GM21619 (cell line): ENCODE data around the gene NOD1.

Experiments
- ATAC-seq: cut with Tn5 transposase; IDR thresholded peaks from one replicate; pipeline ENCODE4 v1.9.1; 2021; ENCODE audit not compliant: unreplicated experiment

NOD1 gene

DNA sequence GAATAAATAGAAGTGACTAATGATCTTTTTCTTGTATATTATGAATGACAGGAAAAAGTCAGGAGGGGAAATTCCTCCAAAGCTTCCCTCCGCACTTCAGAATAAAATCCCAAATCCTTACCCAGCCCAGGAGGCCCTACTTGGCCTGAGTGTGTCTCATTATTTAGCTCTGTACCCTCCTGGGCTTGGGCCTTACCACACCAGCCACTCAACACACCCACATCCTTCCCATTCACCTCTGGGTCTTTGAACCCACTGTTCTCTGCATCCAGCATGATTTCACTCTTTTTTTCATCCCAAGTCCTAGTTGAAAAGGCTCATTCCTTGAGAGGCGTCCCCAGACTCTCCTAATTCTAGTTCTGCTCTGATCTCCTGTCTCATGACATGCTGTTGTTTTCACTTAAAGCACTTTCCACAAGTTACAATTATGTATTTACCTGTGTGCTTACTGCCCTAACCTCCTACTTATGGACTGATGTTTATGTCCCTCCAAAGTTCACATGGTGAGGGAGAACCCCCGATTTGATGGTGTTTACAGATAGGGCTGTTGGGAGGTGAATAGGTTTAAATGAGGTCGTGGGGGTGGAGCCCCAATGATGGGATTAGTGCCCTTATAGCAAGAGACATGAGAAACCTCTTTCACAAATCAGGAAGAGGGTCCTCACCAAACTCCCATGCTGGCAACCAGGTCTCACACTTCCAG, 6.4 kb downstream of the NOD1 start:
- no peak for ATAC-seq

DNA sequence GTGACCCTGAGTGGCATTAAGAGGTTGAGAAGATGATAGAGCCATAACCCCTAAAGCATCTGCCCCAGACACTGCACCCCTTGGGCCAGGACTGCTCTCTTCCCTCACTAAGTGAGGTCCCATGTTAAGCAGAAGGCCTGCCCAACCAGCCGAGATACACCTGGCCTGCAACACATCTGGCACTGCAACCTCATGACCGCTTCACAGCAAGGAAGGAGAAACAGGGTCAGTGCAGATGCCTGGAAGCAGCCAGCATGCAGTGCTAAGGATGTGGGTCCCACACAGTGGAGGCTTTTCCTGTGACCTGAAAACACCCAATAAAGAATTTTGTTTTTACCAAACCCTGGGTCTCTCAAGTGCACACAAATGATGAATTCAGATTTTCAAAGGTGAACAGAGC, 7.4 kb downstream of the NOD1 start:
- ATAC-seq, result no peak

DNA sequence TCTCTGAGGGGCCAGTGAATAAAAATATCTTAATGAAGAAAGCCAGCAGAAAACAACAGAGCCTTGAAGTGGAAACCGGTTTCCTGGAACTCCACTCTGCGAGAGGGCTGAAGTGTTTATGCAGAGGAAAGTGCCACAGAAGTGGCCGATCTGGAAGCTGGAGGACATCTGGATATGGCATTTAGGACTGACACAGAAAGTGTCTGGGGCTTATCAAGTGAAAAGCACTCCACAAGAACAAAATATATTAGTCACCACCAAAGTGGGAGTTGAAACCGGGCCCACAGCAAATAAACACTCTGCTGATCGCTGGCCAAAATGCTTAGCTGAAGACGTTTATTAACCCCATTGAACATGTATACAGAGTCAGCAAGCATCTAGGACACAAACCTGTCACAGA, 7.8 kb downstream of the NOD1 start:
- ATAC-seq, result no peak

DNA sequence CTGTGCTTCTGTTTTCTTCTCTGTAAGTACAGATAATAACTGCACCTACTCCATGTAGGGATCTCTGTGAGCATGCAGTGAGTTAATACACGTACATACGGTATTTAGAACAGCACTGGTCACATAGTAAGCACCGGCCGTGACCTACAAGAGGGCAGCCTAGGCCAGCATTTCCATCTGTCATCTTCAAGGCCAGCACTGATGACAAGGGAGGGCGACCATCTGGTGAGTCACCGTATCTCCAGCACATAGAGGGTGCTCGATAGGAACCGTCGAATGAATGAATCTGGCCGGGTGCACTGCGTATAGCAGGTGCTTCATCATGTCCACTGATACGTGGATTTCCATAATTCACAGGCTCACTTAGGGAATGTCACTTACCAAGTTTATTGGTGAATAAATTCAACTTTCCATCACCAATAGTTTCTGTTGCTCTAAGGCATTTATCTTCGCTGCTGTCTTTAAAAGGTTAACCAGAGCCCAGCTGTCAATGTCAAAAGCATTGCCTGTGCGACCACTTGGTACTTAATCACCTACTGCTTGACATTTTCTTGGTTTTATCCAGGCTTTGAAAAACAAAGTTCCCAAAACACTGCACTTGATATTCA, 8.3 kb downstream of the NOD1 start:
- no peak for ATAC-seq

DNA sequence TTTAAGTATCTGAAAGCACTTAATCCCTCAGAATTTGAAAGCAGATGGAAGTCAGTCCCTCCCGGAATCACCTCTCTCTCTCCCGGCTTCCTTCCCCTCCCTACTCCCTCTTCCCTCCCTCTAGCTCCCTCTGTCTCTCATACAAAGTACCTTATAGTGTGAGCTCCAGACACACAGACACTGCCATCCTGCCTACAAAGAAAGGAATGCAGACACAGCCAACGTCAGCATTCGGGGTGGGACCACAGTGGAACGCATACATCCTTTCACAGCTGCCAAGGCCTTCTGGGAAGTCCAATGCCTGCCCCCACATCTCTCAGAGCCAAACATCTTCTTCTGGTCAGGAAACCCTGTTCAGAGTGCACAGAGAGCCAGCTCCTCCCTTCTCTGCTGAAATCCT, 9.3 kb downstream of the NOD1 start:
- no peak for ATAC-seq

DNA sequence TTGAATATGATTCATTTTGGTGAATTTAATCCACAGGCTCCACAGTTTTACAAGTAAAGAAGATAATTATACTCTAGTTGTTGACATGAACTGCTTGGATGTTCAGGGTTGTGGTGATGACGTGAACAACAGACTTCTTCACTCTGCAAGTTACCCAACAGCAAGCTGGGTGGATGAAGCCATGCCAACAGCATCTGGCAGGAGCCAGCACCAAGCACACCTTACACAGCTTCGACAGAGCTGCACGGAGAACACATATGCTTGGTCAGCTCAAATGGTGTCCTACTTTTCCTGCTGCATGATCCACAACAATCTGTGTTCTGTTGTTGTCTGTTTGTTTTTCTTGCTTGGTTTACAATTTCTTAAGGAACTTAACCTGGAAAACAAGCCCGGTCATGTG, 9.8 kb downstream of the NOD1 start:
- ATAC-seq, result no peak

DNA sequence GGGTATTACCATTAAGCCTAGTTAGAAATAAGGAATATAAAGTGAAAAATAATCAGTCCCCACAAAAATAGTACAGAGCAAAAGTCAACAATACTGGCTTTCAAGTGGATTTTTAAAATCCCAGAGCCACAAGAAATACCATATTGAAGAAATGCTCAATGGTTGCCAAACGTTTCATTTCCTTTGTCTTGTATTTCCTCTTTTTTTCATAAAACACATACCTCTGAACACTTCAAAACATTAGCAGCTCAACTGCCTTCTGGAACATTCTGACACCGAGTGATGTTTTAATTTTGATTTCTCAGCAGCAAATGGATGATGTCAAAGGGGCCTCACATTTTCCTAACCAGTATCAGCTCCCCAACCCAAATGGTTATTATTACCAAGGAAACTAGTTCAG, 10.5 kb downstream of the NOD1 start:
- no peak for ATAC-seq

DNA sequence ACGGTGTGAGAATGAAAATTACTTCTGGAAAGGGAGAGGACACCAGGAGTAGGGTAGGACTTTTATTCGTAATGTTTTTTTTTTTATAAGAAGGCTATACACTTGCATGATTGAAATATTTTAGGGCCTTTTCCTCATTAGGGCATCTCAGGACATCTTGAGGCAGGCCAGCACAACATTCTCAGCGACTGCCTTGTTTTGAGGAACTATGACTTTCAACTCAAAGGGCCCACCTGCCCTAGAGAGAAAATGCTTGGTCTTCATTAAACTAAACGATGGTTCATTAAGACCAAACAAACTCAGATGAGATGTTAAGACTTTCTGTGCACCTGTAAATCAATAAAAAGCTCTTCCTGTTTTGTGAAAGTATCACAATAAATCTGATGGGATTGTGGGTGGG, 11.3 kb downstream of the NOD1 start:
- no peak for ATAC-seq

DNA sequence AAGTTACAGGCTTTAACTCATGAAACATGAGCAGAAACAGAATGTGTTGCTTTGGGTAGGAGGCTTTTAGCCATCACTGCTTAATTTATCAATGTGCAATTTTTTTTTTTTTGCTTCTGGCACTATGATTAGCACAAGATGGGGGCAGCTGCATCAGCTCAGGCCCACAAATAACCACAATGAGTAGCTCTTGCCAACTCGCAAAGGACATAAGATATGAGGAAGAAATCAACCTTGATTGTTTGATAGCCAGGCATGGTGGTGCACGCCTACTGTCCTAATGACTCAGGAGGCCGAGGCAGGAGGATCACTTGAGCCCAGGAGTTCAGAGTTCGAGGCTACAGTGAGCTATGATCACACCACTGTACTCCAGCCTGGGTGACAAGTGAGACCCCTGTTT, 12.3 kb downstream of the NOD1 start:
- ATAC-seq, result no peak

DNA sequence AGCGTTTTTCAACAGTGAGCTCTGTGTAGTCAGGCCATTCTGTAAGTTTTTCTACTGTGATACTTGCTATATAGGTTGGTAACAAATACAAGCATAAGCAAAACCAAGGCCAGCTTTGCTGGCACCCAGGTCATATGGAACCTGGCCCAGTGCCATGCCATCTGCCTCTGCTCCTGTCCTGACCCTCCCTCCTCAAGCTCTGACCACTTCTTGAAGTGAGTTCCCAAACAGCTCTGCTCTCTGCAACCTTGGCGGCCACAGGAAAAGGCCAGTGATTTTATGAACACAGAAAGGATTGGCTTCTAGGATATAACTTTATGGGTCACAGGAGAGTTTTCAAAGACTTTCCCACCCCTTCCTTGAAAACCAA, 12.8 kb downstream of the NOD1 start:
- ATAC-seq, result no peak

DNA sequence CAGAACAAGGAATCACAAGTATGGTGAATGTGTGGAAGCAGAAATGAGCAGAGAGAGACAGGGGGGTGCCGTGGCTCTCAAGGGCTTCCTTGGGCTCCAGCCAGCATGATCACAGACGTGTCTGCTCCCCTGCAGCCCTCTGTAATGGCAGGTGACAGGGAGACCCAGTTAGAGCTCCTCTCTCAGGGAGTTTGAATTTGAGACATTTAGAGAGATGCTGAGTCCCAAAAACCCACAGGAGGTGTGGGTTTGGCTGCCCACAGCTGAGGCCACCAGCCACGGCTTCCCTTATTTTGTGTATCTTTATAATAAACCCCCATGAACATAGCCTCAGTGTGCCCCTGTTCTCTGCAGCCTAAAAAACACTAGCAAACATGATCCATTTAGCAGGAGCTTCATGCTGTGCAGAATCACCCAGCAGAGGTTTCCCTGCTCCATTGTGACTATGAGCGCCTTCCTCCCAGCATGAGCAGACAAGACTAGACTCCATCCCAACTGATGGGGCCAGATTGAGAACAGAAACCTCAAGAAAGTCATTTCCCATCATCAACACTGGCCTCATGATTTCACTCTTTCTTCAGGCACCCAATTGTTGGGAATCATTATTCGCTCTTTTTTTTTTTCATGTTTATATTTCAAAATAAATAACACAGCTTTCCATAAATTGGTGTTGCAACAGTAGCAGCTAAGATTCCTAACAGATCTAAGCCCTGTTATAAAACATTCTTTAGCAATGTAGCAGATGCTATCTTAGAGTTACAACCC, 13.4 kb downstream of the NOD1 start:
- no peak for ATAC-seq

DNA sequence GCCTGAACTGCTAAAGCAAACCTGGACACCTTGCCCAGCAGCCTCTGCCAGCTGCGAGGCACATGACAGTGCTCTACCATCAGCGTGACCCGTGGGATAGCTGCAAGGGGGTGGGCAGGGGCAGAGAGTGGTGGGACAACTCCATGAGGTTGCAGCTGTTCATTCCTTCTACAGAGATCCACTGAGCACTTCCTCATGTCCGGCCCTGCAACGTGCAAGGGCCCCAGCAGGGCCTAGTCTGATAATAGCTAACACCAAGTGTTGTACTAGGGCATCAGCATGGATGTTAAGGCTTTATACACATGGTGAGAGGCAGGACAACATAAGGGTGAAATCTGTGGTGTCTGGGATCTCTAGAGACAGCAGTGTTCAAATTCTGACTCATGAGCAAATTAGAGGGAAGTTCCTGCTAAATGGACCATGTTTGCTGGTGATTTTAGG, 14.3 kb downstream of the NOD1 start:
- peak; percentile 36 for ATAC-seq

DNA sequence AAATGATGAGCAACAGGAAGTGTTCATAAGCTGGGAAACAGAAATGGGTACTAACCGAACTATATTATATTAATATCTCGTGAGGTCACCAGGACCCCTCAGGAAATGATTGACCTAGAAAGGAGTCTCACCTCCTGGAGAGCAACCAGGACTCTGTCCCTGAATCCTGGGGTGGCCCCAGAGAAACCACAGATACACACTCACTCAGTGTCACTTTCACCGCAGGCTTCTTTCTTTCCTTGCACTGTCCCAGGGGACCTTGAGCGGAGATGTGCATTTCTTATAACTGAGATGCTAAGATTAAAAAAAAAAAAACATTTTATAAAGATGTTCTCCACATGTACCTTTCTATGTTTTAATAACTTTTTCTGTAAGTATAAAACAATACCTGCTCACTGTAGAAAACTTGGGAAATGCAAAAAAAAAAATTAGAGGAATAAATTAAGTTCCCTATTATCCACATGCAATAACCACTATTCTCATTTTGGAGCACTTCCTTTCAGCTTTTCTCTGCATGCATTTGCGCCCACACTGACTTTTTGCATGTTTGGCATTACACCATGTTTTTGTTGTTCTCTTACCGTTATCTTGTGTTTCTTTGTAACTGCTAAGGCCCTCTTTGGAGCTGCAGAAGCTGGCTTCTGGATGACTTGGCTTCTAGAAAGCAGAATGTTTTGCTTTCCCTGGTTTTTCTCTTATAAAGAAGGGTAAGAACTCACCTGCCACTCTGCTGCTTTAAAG, 15.0 kb downstream of the NOD1 start:
- ATAC-seq, result peak; percentile 91

DNA sequence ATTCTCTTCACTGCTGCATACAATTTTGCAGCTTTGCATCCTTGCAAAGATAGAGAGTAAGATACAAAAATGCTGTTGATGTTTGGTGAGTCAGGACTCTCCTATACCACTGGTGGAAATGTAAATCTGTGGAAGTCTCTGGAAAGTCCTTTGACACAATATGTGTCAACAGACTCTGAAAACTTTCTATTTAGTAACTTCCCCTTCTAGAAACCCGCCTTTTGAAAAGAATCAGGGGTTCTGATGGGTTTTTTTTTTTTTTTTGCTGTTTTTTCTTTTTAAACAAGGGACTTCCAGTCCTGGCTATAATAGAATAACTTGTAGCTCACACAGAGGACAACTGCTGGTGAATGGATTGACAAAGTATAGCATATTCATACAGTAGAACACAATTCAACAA, 16.4 kb downstream of the NOD1 start:
- ATAC-seq, result no peak

DNA sequence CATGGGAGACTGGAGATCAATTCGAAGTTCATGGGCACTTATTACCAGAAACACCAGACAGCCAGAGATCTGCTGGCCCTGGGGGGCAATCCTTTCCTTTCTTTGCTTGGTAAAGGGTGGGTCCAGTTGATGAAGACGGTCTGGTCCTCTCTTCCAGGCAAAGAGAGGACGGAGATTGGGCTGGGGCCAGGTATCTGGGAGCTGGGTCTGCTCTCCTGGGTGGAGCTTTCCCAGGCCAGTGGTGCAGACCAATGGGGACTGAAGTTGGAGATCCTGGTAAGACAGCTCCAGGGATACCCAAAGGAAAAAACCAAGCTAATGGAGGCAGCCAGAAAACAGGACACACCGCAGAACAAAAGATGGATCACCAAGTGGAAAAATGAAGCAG, 18.3 kb downstream of the NOD1 start:
- ATAC-seq, result no peak

DNA sequence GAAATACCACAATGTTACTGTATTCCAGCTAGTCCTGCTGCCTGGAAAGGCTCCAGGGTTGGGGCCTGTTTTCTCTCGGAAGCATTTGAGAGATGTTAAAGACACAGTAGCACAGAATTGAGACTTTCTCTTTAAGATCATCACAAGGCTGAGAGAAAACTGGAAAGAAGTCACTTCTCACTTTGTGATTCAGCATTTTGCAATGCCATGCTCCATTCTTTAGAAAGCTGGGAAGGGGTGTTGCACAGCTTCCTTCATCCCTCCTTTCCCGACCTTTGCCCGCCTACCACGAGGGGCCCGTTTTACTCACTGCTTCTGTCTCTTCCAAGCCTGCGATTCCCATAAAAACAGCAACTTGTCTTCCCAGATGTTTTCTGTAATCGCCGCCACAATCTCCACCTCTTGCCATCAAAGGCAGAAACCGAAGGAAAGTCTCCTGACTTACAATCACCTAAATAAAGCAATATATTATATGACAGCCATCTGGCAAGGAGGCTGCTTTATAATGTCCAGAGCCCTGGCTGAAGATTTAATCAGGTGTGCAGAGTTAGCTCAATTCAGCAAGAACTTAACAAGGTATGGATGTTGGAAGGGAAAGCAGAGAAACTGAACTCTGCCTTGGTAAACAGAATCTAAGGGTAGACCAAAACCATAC, 18.9 kb downstream of the NOD1 start:
- ATAC-seq, result no peak

DNA sequence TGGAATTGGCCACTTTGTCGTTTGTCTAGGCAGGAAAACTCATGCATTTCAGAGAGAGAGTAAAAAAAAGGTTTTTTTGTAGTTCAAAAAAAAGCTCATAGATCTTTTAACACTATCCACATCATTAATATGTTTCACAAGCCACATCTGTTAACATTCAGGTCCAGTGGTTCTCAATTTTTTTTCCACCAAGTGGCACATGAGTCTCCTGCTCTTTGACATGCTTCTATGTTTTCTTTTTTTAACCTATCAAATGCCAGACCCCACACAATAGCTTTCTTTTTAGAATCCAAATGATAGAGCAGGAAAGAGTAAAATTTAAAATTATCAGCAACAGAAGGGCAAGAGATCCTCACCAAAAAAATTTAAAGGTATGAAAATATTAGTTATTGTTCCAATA, 20.3 kb downstream of the NOD1 start:
- no peak for ATAC-seq

DNA sequence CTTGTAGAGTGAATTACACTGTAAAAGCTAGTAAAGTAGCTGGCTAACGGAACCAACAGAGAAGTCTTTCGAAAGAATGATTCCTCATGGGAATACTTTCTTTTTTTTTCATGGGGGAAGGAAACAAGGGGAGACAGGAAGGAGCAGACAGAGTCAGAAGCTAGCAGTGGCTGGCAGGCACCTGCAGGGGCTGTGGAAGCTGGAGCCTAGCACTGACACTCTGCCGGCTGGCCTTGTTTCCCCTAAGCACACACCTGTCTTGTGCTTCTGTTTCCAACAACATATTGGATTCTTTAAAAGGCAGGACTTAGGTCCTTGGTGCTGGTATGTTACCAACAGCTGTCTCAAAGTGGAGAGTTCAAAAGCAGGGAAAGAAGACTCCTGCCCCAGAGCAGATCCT, 24.7 kb downstream of the NOD1 start:
- no peak for ATAC-seq

DNA sequence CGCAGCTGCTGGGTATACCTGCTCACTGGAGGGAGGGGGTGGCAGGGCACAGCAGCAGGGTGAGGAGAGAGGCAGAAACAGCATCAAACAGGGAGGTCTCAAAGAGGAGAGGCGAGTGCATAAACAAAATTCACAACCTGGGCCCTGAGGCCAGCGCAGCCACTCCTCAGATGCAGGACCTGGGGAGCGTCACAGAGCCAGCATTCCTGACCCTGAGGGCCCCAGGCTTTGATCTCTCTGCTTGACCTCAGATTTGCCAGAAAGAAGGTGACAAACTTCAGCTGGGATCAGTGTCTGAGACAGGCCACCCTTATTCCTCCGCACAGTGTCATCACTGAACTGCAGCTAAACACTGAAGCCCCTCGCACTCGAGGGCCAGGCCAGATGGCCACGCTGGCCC, 25.6 kb downstream of the NOD1 start:
- ATAC-seq, result no peak

DNA sequence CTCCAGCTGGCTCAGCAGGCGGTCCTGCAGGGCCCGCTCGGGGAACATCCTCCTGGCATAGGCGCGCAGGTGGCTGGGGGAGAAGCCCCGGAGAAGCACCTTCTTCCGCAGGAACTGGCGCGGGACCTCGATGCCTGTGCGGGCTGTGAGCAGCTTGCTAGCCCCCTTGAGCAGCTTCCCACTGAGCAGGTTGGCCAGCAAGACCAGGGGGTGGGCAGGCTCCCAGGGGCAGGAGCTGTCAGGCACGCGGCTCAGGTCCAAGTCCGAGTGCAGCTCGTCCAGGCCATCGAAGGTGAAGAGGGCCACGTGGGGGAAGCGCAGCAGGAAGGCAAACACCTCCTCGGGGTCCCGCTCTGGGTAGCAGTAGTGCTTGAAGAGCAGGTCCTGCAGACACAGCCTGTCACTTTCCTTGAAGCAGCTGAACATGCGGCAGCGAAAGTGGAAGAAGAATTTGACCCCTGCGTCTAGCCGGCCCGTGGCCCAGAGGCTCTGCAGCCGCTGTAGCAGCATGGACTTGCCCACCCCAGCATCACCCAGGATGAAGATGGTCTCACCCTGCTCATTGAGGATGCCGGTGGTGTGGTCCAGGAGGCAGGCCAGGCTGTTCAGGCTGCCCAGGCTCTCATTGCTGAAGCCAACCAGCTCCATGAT, 26.2 kb downstream of the NOD1 start:
- no peak for ATAC-seq
